ENCODE measurements around the gene PNKP. TPM values are rescaled to one million over a fixed set of nuclear protein-coding genes. Genes with fewer than 3 reads are reported as not detected.

Gene PNKP
- total RNA-seq, 2 donors from 2014 or later, result 55.8 to 78.7 TPM

DNA sequence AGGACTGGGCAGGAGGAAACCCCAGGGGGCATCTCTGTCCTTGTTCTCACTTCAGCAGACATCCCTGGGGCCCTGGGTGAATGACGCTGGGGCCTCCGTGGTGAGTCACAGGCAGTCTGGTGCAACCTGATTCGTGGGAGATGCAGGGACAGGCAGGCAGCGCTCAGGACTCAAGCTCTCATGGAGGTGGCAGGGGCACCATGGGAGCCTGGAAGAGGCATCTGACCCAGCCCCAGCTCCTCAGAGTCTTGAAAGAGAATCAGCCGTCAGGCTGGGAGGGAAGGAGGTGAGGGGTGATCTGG lies 30.4 kb downstream of the PNKP start:
- no peak for ATAC-seq (ENCODE audit: insufficient number of reproducible peaks, low FRiP score, low read depth)
- TF ChIP-seq, protein P1, sequence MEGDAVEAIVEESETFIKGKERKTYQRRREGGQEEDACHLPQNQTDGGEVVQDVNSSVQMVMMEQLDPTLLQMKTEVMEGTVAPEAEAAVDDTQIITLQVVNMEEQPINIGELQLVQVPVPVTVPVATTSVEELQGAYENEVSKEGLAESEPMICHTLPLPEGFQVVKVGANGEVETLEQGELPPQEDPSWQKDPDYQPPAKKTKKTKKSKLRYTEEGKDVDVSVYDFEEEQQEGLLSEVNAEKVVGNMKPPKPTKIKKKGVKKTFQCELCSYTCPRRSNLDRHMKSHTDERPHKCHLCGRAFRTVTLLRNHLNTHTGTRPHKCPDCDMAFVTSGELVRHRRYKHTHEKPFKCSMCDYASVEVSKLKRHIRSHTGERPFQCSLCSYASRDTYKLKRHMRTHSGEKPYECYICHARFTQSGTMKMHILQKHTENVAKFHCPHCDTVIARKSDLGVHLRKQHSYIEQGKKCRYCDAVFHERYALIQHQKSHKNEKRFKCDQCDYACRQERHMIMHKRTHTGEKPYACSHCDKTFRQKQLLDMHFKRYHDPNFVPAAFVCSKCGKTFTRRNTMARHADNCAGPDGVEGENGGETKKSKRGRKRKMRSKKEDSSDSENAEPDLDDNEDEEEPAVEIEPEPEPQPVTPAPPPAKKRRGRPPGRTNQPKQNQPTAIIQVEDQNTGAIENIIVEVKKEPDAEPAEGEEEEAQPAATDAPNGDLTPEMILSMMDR (IDR thresholded peaks at IDR 0.05), result no peak
- no peaks in the 10 kb centered on the region for H3K4me1 ChIP-seq (ENCODE audit: control insufficient read depth in 1 of 2, low read depth in 2 of 2)

DNA sequence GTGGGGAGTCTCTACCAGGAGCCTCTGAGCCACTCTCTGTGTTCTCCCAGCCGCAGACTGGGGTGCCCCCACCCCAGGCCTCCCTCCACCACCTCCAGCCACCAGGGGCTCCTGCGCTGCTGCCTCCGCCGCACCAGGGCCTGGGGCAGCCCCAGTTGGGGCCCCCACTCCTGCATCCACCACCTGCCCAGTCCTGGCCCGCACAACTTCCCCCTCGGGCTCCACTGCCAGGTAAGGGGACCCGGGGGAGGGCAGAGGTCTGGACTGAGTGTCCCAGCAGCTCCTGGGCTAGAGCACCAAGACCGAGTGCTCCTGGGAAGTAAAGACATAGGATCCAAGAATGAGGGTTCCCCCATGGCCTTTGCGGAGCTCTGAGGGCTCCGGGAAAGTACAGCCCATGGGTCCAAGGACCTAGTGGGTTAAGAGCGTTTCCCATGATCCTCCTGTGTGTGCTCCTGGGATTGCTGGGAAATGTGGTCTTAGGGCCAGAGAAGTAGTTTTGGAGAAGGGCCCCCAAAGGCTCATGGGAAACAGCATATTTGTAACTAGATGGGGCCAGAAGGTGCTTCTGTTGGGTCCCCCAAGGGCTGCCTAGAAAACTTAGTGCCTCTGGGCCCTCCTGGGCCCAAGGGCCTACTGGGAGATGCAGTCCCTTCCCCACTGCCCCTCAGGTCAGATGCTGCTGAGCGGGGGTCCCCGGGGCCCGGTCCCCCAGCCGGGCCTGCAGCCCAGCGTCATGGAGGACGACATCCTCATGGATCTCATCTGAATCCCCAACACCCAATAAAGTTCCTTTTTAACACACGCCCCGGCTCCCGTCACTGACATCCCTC lies 31.0 kb downstream of the PNKP start:
- Histone ChIP-seq H3K27me3 (replicated peaks; ENCODE audit: insufficient read depth) (no peaks in the 10 kb centered on the region), H3K4me3 (no peak overlapping the region), H3K27ac (no peak overlapping the region), H3K4me1 (ENCODE audit: control insufficient read depth in 1 of 2, low read depth in 2 of 2) (no peaks in the 10 kb centered on the region), H3K9me3 (no peaks in the 10 kb centered on the region), H3K36me3 (peaks cover 64% of the 10 kb centered on the region)
- ATAC-seq (ENCODE audit: insufficient number of reproducible peaks, low FRiP score, low read depth), result no peak
- TF ChIP-seq, protein P1 (IDR thresholded peaks at IDR 0.05), result no peak
- no peak for DNase-seq (ENCODE audit: low spot score)

More for the DNA sequence above, 30.4 kb downstream of the PNKP start:
- peaks cover 59% of the 10 kb centered on the region for H3K36me3 ChIP-seq
- H3K9me3 ChIP-seq, result no peaks in the 10 kb centered on the region
- no peak overlapping the region for H3K27ac ChIP-seq
- H3K27me3 ChIP-seq (replicated peaks; ENCODE audit: insufficient read depth), result no peaks in the 10 kb centered on the region
- H3K4me3 ChIP-seq, result no peak overlapping the region
- DNase-seq (ENCODE audit: low spot score), result no peak

DNA sequence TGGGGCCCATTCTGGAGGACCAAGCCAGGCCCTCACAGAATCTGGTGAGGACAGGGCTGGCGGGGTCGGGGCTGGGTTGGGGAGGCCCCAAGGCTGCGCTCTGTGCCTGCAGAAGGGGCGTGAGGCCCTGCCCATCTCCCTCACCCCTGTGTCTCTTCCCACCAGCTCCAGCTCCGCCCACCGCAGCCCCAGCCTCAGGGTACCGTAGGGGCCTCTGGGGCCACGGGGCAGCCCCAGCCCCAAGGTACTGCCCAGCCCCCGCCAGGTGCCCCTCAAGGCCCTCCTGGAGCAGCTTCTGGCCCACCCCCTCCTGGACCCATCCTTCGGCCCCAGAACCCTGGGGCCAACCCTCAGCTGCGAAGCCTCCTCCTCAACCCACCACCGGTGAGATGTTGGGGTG lies 31.8 kb downstream of the PNKP start:
- no peak for DNase-seq (ENCODE audit: low spot score)
- Histone ChIP-seq H3K9me3 (no peaks in the 10 kb centered on the region), H3K4me1 (ENCODE audit: control insufficient read depth in 1 of 2, low read depth in 2 of 2) (no peaks in the 10 kb centered on the region), H3K36me3 (peaks cover 71% of the 10 kb centered on the region), H3K27ac (no peak overlapping the region), H3K4me3 (no peak overlapping the region), H3K27me3 (replicated peaks; ENCODE audit: insufficient read depth) (no peaks in the 10 kb centered on the region)
- ATAC-seq (ENCODE audit: insufficient number of reproducible peaks, low FRiP score, low read depth), result no peak
- TF ChIP-seq, protein P1 (IDR thresholded peaks at IDR 0.05), result no peak

DNA sequence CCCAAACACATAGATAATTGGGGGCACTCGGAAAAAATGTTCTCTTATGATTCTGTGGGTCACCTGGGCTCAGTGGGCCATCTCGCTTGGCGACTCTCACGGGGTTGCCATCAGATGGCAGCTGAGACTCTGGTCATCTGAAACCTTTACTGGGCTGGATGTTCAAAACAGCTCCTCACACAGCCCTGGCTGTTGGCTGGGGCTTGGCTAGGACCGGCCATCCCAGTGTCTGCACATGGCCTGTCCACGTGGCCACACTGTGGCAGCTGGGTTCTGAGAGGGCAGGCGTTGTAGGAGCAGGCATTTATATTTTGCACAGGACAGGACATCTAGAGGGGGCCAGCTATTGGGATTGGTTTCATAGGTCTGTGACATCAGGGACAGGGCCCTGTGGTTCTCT lies 33.8 kb downstream of the PNKP start:
- no peak for DNase-seq (ENCODE audit: low spot score)
- Histone ChIP-seq H3K4me1 (ENCODE audit: control insufficient read depth in 1 of 2, low read depth in 2 of 2) (no peaks in the 10 kb centered on the region), H3K9me3 (no peaks in the 10 kb centered on the region), H3K4me3 (no peak overlapping the region), H3K36me3 (peaks cover 74% of the 10 kb centered on the region), H3K27me3 (replicated peaks; ENCODE audit: insufficient read depth) (no peaks in the 10 kb centered on the region), H3K27ac (no peak overlapping the region)
- TF ChIP-seq, protein P1 (IDR thresholded peaks at IDR 0.05), result no peak
- ATAC-seq (ENCODE audit: insufficient number of reproducible peaks, low FRiP score, low read depth), result no peak

DNA sequence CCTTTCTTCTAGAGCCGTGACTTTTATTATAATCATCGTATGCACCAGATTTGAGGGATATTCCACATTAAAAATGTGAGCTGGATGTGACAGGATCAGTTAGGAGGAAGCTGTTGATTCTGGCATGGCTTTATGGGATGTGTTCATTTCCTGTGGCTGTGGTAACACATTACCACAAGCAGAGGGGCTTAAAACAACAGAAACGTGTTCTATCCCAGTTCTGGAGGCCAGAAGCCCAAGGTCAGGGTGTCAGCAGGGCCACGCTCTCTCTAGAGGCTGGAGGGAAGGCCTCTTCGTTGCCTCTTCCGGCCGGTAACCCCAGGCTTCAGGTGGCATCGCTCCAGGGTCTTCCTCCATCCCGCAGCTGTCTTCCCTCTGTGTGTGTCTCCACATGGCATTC lies 34.8 kb downstream of the PNKP start:
- ATAC-seq (ENCODE audit: insufficient number of reproducible peaks, low FRiP score, low read depth) (no peak), DNase-seq (ENCODE audit: low spot score) (no peak)
- H3K9me3 ChIP-seq, result no peaks in the 10 kb centered on the region
- H3K27ac ChIP-seq, result no peak overlapping the region
- H3K4me1 ChIP-seq (ENCODE audit: control insufficient read depth in 1 of 2, low read depth in 2 of 2), result no peaks in the 10 kb centered on the region
- no peak overlapping the region for H3K4me3 ChIP-seq
- H3K36me3 ChIP-seq, result peaks cover 71% of the 10 kb centered on the region
- TF ChIP-seq, protein P1 (IDR thresholded peaks at IDR 0.05), result no peak
- H3K27me3 ChIP-seq (replicated peaks; ENCODE audit: insufficient read depth), result no peaks in the 10 kb centered on the region
